Activated CD8-positive, alpha-beta memory T cell treated with anti-CD3 and anti-CD28 coated beads for 36 hours (primary cell): Measurements from ENCODE around the gene PRCC. TPM values are rescaled to one million over a fixed set of nuclear protein-coding genes. Genes with fewer than 3 reads are reported as not detected.

Source experiments
- CTCF ChIA-PET: fragments of 350-600 bp; sonication (Branson Sonifier 250); formaldehyde crosslinking; loops from one replicate; lab custom pipeline; 2021; ENCODE audit warnings: antibody characterized with exemption; lab: Charles Lee
- POLR2A ChIA-PET: fragments of 350-600 bp; sonication (Branson Sonifier 250); formaldehyde crosslinking; loops from one replicate; lab custom pipeline; 2021; ENCODE audit warnings: antibody characterized with exemption; lab: Charles Lee
- total RNA-seq, 2 experiments: library from RNA; stranded (reverse); gene quantifications; one replicate each; pipeline ENCODE4 v1.2.3, GENCODE V29; 2021

Gene PRCC
- total RNA-seq, 2 experiments from 2014 or later: 90.3 to 99.2 TPM

DNA sequence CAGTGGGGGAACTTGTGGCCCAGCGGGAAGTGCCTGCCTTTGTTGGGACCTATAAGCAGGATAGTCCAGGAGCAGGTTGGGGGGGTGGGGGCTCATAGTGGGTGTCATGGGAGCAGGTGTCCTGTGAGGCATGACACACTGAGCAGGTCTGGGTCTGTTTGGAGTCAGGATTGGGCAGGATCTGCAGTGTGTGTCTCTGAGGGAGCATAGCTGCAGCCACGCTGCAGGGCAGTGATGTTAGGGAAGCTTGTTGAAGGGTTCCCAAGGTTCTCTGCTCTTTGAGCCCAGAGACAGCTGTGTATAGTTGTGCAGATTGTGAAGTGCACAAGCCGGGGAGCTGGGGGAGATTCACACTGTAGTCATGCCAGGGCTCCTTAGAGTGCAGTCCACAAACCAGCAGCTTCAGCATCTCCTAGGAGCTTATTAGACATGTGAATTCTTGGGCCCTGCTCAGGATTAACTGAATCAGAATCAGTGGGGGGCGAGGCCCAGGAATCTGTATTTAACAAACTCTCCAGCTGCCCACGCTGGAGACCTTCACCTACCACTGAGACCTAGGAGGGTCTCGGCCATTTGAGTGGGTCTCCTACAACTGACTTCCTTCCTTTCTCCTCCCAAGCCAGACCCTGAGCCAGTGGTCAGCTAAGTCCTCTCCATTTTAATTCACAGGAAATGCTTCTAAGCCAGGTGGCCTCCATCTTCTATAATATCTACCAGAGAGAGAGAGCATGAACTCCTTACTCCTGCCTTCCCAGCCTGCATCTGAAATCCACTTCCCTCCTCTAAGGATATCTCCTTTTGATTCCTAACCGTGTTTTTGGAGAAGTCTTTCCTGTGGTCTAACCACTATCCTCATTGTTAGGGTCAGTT lies 80.5 kb downstream of the PRCC start:
- ChIA-PET CTCF (interaction anchor here (1.2 to 3.0 kb wide), 7 partner anchors 9 to 158 kb away, joined by 3 to 17 read pairs (median 5); partner anchors contain the start of genes INSRR and NTRK1), POLR2A (interaction anchor here (1.7 kb wide), 1 partner anchor 13 kb away, joined by 9 read pairs; the partner anchor contains the start of gene NTRK1)

DNA sequence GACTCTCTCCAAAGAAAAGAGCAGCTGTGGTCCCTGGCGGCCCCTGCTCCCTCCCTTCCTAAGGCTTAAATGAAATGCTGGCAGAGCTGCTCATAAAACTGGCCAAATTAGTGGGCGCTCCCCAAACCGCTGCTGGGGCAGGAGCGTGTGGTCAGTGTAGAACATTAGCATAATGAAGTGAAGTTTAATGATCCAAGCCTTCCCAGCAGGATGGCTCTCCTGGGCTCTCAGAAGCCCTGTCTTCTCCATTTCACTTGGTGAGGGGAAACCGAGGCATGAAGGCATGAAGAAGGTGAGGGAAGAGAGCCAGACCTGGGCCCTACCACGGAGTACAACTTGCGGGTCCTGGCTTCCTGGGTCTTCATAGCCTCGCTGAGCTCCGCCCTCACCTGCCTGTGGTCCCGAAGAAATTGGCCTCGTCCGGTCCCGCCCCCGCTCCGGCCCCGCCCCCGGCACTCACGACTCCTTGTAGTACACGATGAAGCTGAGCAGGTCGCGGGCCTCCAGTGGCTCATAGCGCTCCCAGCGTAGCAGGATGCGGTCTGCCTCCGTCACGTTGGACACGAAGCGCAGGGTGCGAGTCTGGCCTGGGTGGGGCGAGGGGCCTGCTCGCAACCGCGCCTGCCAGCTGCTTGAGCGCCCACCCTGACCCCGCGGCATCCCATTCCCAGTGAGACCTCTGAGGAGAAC lies 81.3 kb downstream of the PRCC start:
- POLR2A ChIA-PET: interaction anchor here (1.7 kb wide), 1 partner anchor 12 kb away, joined by 9 read pairs; the partner anchor contains the start of gene NTRK1
- CTCF ChIA-PET: interaction anchor here (1.2 to 3.0 kb wide), 6 partner anchors 9 to 159 kb away, joined by 3 to 17 read pairs (median 6); partner anchors contain the start of genes INSRR and NTRK1

GRCh38 chr1:156849151-156849496 lies 81.8 kb downstream of the PRCC start:
- ChIA-PET POLR2A (interaction anchor here (1.7 kb wide), 1 partner anchor 11 kb away, joined by 9 read pairs; the partner anchor contains the start of gene NTRK1), CTCF (interaction anchor here (1.2 to 3.0 kb wide), 5 partner anchors 9 to 159 kb away, joined by 3 to 17 read pairs (median 9); partner anchors contain the start of genes INSRR and NTRK1)

Other genes with a start within 250 kb of the PRCC start
- gene IQGAP3, start 195.0 kb upstream of the PRCC start, total RNA-seq: 1 to 10 TPM; 8.6 to 9.3 TPM
- gene TTC24, start 187.8 kb upstream of the PRCC start, total RNA-seq: 10 to 100 TPM in 1 of 2 experiments, 1 to 10 TPM in 1; 9.3 to 10.7 TPM
- gene NAXE, start 175.8 kb upstream of the PRCC start, total RNA-seq: 10 to 100 TPM; 66.3 to 73.9 TPM
- 100 to 1,000 TPM; 109 to 113 TPM for gene GPATCH4, start 166.1 kb upstream of the PRCC start, total RNA-seq
- gene HAPLN2, start 148.1 kb upstream of the PRCC start, total RNA-seq: not detected
- not detected for gene BCAN, start 125.4 kb upstream of the PRCC start, total RNA-seq
- gene NES, start 90.1 kb upstream of the PRCC start, total RNA-seq: not detected
- gene CRABP2, start 62.0 kb upstream of the PRCC start, total RNA-seq: under 1 TPM; 0.78 to 0.89 TPM
- gene METTL25B, start 39.1 kb upstream of the PRCC start, total RNA-seq: 10 to 100 TPM; 29.0 to 33.3 TPM
- 10 to 100 TPM; 69.9 to 78.5 TPM for gene ISG20L2, start 38.8 kb upstream of the PRCC start, total RNA-seq
- gene MRPL24, start 26.4 kb upstream of the PRCC start, total RNA-seq: 100 to 1,000 TPM; 115 to 122 TPM
- gene HDGF, start 15.9 kb upstream of the PRCC start, total RNA-seq: 100 to 1,000 TPM; 303 to 315 TPM
- gene SH2D2A, start 49.3 kb downstream of the PRCC start, total RNA-seq: 100 to 1,000 TPM; 233 to 237 TPM
- not detected for gene INSRR, start 91.6 kb downstream of the PRCC start, total RNA-seq
- gene NTRK1, start 93.3 kb downstream of the PRCC start, total RNA-seq: 1 to 10 TPM; 3.5 to 3.6 TPM
- under 1 TPM in 1 of 2 experiments, not detected in 1; 0.04 TPM for gene PEAR1, start 126.2 kb downstream of the PRCC start, total RNA-seq
- not detected for gene LRRC71, start 153.1 kb downstream of the PRCC start, total RNA-seq